ENCODE measurements around the gene NKX6-1.

The NKX6-1 gene

GRCh38 chr4:84498203-84498934 is 723 bp downstream of the NKX6-1 start:
- DNase-seq (ENCODE audit: low read depth) = no peak

GRCh38 chr4:84497504-84498202 is 1.4 kb downstream of the NKX6-1 start:
- no peak for DNase-seq (ENCODE audit: low read depth)

GRCh38 chr4:84496706-84497503 is 2.2 kb downstream of the NKX6-1 start:
- no peak for DNase-seq (ENCODE audit: low read depth)

DNA sequence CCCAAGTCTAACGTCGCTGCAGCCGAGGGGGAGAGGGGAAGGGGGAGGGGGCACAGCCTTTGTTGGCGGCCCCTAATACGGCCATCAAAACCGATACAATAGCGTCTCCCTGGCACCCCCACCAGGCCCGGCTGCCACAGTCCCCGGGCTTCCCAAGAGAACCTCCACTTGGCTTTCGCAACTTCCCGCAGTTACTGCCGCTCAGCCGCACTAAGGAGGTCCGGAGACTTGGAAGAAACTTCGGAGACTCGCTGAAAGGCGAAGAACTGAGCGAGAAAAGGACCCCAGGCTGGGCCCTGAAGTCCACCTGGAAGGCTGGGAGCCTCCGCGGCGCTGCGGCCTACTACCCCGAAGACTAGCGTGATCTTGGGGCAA is 2.8 kb downstream of the NKX6-1 start:
- DNase-seq (ENCODE audit: low read depth) = no peak

- no peak for DNase-seq (ENCODE audit: low read depth)
Observed at GRCh38 chr4:84495794-84496261, 3.3 kb downstream of the NKX6-1 start.

DNA sequence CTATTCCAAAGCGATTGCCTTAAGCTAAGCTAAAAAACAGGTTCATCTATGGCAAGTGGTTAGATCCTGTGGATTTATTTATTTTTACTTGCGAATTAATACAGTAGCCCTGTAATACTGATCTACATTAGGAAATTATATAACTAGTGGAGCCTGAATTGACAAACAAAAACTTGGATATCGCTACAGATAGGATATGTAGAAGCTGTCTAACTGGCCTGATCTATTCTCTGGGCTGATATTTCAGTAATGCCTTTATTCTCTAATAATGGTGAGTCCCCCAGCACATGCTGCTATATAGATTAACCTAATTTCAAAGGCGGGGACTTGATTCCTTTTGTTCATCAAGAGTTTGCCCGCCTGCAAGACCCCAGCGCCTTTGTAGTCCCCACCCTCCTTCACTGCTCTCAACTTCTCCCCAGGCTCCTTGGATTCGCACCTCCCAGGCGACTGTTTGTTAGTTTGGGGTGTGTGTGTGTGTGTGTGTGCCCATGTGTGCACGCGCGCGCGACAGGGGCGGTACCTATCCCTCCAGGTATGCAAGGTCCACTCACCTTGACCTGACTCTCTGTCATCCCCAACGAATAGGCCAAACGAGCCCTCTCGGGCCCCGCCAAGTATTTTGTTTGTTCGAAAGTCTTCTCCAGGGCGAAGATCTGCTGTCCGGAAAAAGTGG is 3.8 kb downstream of the NKX6-1 start:
- no peak for DNase-seq (ENCODE audit: low read depth)

- no peak for DNase-seq (ENCODE audit: low read depth)
Observed at GRCh38 chr4:84494531-84494930, 4.6 kb downstream of the NKX6-1 start.

DNA sequence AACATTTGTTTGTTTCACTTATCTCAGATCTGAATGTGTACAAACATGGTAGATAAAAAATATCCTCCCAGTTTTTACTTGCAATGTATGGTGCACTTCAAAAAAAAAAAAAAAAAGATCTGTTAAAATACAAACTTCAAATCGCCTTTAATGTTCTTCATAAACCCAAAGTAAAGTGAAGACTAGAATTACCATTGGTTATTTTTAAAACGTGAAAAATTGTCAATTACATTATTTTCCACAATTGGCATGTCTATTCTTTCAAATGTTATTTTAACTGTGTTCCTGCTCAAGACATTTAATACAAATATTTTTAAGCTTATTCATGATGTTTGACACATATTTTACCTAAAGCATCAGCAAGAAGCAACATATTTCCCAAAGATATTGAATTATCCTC is 5.0 kb downstream of the NKX6-1 start:
- DNase-seq (ENCODE audit: low read depth) = no peak

GRCh38 chr4:84493092-84493850 is 5.8 kb downstream of the NKX6-1 start:
- no peak for DNase-seq (ENCODE audit: low read depth)

DNA sequence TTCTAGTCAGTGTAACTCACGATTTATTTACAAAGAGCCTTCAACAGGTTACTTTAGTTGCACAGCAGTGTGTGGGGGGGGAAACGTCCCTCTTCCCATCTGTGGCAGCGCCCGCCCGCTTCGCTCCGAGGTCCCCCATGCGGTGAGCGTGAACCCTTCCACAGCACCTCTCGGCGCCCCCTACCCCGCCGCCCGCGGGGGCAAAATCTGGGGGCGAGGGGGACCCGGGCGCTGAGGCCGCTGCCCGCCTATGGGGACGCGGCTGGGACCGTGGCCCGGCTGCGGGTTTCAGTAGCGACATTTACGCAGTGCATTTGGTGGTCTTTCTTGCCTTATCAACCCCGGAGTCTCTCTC is 6.4 kb downstream of the NKX6-1 start:
- DNase-seq (ENCODE audit: low read depth) = no peak

DNA sequence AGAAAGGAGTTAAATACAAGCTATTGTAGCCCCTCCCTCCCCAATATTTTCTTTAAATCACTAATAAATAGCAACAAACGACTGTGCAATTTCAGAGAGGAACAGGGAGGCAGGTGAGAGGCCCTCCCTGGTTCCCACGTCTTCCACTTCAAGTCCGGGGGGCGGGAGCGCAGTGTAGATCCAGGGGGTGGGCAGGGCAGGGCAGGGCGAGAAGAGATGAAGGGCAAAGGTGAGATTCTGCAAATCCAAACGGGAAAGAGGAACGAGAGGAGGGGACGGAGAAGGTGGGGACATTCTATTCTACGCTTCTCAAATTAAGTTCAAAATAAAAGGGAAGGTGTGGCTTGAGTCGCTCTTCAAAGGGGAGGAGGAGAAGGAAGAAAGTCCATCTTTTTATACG is 6.8 kb downstream of the NKX6-1 start:
- no peak for DNase-seq (ENCODE audit: low read depth)

DNA sequence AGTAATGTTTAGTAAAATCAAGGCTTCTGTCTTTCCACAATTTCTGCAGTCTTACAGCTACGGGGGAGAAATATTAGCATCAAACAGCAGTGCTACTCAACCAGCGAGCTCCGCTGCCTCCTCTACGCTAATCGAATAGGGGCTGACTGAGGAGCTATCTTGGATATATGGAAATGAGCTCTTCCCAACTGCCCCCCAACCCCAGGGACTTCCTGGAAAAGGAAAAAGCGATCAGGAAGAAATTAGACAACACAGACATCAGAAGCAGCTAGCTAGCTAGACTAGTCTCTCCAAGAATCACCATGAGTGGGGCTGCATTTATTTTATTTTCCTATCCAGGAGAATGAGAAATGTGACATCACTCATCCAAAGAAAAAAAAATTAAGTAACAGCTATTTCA is 7.6 kb downstream of the NKX6-1 start:
- DNase-seq (ENCODE audit: low read depth) = no peak

DNA sequence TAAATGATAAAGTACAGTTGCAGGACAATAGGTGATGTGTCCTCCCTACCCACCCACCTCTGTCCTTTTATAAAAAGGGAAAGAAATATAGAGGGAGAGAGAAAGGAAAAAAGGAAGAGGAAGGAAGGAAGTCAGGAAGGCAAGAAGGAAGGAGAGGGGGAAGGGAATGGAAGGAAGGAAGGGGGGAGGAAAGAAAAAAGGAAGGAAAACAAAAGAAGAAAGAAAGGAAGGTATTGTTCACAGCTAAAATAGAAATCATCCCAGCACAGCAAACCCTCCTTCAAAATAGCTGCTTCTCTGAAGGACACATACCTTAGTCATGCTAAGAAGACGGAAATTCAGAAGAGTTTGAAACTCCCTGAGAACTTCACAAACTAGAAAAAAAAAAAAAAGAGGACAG is 8.4 kb downstream of the NKX6-1 start:
- DNase-seq (ENCODE audit: low read depth) = no peak

GRCh38 chr4:84484236-84484635 is 14.9 kb downstream of the NKX6-1 start:
- DNase-seq (ENCODE audit: low read depth) = no peak

DNA sequence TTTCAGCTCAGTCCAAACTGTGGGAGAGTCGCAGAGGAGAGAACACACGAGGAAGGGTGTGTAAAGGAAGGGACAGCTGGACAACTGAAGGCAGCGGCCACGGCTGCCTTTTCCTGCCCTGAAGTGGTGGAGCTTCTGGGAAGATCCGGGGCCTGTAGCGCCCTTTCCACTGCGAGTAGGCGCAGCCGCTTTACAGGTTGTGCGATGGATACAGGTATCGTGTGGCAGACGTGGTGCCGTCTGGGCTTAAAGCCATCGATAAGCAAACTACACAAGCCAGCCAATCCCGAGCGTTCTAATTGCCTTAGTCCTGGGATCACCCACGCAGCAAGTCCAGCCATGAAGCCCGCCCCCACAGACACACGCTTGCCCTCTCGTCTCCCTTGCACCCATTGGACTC is 15.4 kb downstream of the NKX6-1 start:
- DNase-seq (ENCODE audit: low read depth) = no peak

DNA sequence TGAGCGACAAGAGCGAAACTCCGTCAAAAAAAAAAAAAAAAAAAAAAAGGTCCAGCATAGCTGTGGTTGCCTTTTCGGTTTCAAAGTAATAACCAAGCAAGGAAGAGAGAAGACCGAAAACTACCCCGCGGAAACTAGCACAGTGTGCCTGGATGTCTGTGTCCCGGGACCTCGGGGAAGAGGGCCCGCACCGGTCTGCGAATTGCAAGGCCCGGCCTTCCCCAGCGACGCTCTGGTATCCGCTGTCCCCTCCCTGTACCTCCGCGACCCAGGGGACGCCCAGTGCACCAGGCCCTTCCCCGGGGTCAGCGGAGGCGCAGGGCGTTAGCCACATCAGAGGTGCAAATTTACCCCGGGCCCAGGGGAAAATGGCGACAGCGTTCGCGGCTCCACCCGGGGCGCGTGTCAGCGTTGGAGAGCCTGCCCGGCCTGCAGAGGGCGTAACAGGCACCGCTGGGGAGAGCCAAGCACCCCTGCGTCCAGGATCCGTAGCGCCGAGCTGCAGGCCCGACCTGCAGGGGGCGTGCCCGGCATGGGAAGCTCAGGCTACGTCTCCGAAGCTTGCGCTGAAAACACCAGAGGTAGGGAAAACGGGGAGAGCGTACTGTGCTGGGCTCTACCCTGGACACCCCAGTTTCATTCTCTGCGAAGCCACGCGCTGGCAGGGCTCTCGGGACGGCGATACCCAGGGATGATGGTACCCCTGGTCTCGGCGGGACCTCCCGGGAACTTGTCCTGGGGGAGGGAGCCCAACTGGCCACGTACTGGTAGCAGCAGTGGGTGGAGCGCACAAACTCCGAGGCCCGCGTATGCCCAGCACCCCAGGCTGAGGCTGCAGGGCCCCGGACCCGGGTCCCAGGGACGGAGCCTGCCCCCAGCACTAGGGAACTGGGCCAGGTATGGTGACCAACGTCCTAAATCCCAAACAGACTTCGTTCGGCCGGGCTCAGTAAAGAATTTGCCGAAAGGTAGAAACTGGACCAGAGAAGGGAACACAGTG is 16.2 kb downstream of the NKX6-1 start:
- no peak for DNase-seq (ENCODE audit: low read depth)

GRCh38 chr4:84481860-84482245 is 17.2 kb downstream of the NKX6-1 start:
- no peak for DNase-seq (ENCODE audit: low read depth)

DNA sequence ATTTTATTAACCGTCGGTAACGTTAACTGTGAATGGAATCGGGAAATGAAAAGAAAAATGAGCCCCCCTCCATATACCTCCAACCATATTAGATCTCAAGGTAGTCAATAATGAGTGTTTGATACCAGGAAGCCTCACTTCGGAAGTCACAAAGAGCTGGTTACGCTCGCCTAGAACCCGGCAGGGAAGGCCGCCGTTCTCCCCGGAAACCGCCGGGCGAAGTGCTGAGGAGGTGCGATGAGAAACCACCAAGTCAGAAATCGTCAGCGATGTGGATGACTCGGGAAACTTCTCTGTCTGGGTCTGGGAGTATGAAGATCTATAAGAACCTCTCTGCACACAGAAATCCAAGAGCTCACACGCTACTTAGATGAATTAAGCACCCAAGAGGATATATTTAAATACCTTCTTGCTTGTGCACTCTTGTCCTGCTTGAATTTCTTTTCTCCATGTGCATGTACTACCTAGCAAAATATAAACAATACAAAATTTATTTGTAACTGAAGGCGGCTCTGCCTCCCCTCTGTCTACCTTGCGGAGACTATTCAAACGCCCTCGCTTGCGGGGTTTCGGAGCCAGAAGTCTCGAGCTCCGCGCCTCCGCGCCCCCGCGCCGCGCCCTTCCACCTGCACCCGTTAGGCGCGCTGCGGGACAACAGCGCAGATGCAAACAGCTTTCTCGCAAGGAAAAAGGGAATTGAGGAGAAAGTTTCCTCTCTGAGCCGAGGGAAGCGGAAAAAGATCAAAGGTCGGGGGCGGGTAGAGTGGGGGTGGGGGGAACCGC is 17.8 kb downstream of the NKX6-1 start:
- DNase-seq (ENCODE audit: low read depth) = no peak

GRCh38 chr4:84480082-84480481 is 19.0 kb downstream of the NKX6-1 start:
- no peak for DNase-seq (ENCODE audit: low read depth)

GRCh38 chr4:84479663-84480062 is 19.4 kb downstream of the NKX6-1 start:
- no peak for DNase-seq (ENCODE audit: low read depth)
